ENCODE measurements around the gene CCDC63. TPM values are rescaled to one million over a fixed set of nuclear protein-coding genes. Genes with fewer than 3 reads are reported as not detected.

CCDC63 gene
- total RNA-seq, 6 donors from 2014 or later: not detected

GRCh38 chr12:110923692-110924334, 77.0 kb downstream of the CCDC63 start:
- TF ChIP-seq POLR2AphosphoS5 (IDR thresholded peaks at IDR 0.05) (no peak), EP300 (IDR thresholded peaks at IDR 0.05) (no peak), POLR2A (IDR thresholded peaks at IDR 0.05) (no peak), CTCF (IDR thresholded peaks at IDR 0.05) (no peak)
- Histone ChIP-seq H3K4me3 (no peak overlapping the region), H3K4me1 (no peaks in the 10 kb centered on the region), H3K27me3 (no peaks in the 10 kb centered on the region), H3K36me3 (no peaks in the 10 kb centered on the region), H3K9me3 (no peaks in the 10 kb centered on the region), H3K27ac (no peak overlapping the region)
- DNase-seq: peak in 1 of 2 donors; percentile 60
- 89 to 100% methylated on average over 2 to 9 of the region's 9 CpGs for WGBS, 2 donors
- ATAC-seq (ENCODE audit: low FRiP score in 2 of 2): no peak

DNA sequence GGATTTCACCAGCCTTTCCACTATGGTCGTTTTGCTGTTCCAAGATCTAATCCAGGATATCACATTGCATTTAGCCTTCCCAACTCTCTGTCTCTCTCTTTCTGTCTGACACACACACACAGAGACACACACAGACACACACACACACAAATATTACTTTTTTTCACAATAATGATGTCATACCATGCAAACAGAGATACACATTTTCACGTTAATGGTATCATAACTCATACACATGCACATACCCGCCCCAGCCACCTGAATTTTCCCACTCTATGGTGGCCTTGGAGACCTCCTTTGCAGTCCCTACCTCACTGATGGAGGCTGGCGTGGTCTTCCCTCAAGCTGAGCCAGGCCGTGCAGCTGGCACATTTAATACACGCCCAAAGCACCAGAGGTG, 80.8 kb downstream of the CCDC63 start:
- Histone ChIP-seq H3K36me3 (no peaks in the 10 kb centered on the region), H3K4me3 (no peak overlapping the region), H3K27ac (no peak overlapping the region), H3K9me3 (no peaks in the 10 kb centered on the region), H3K4me1 (no peaks in the 10 kb centered on the region), H3K27me3 (no peaks in the 10 kb centered on the region)
- TF ChIP-seq POLR2A (IDR thresholded peaks at IDR 0.05) (no peak), EP300 (IDR thresholded peaks at IDR 0.05) (no peak), POLR2AphosphoS5 (IDR thresholded peaks at IDR 0.05) (no peak), CTCF (IDR thresholded peaks at IDR 0.05) (no peak)
- WGBS, 2 donors: 64 to 75% methylated on average over 6 of the region's 6 CpGs
- ATAC-seq (ENCODE audit: low FRiP score in 2 of 2): no peak
- no peak for DNase-seq

- ATAC-seq (ENCODE audit: low FRiP score in 2 of 2) (no peak), DNase-seq (no peak)
- no peaks in the 10 kb centered on the region for H3K27me3 ChIP-seq
- TF ChIP-seq EP300 (IDR thresholded peaks at IDR 0.05) (no peak), POLR2AphosphoS5 (IDR thresholded peaks at IDR 0.05) (no peak), CTCF (IDR thresholded peaks at IDR 0.05) (no peak), POLR2A (IDR thresholded peaks at IDR 0.05) (no peak)
- H3K9me3 ChIP-seq: no peaks in the 10 kb centered on the region
- no peak overlapping the region for H3K27ac ChIP-seq
- WGBS, 2 donors: 69 to 80% methylated on average over 5 to 7 of the region's 7 CpGs
- H3K4me3 ChIP-seq: no peak overlapping the region
- no peaks in the 10 kb centered on the region for H3K36me3 ChIP-seq
- no peaks in the 10 kb centered on the region for H3K4me1 ChIP-seq
These were observed 81.9 kb downstream of the CCDC63 start for GRCh38 chr12:110928700-110929099.

DNA sequence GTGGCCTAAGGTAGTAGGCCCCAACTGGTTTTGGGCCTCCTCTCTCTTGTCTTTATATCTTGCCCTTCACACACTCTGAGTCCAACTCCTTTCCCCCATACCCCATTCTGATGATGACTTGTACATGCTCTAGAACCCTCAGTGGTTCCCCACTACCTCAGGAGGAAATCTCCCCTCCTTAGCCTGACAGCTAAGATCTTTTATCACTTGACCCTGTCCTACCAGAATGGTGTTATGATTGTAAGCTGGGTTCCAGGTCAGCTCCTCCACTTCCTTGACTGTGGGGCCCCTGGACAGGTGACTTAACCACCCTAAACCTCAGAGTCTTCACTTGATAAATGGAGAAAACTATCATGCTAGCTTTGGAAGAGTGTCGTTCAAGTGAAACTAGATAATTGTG, 83.0 kb downstream of the CCDC63 start:
- no peak overlapping the region for H3K4me3 ChIP-seq
- WGBS, 2 donors: 91 to 95% methylated on average over 1 of the region's 1 CpG
- DNase-seq (no peak), ATAC-seq (ENCODE audit: low FRiP score in 2 of 2) (no peak)
- H3K36me3 ChIP-seq: no peaks in the 10 kb centered on the region
- H3K27me3 ChIP-seq: no peaks in the 10 kb centered on the region
- no peaks in the 10 kb centered on the region for H3K9me3 ChIP-seq
- no peaks in the 10 kb centered on the region for H3K4me1 ChIP-seq
- H3K27ac ChIP-seq: no peak overlapping the region
- TF ChIP-seq POLR2A (IDR thresholded peaks at IDR 0.05): no peak
- TF ChIP-seq POLR2AphosphoS5 (IDR thresholded peaks at IDR 0.05): no peak
- TF ChIP-seq CTCF (IDR thresholded peaks at IDR 0.05): no peak
- no peak for TF ChIP-seq EP300 (IDR thresholded peaks at IDR 0.05)
